GM21717 (cell line): ENCODE measurements around the gene TMEM154.

Experiments used
- ATAC-seq: cut with Tn5 transposase; IDR thresholded peaks from one replicate; pipeline ENCODE4 v1.9.1; 2021; ENCODE audit warnings: mild to moderate bottlenecking, moderate library complexity; ENCODE audit not compliant: unreplicated experiment

Gene TMEM154, protein sequence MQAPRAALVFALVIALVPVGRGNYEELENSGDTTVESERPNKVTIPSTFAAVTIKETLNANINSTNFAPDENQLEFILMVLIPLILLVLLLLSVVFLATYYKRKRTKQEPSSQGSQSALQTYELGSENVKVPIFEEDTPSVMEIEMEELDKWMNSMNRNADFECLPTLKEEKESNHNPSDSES

GRCh38 chr4:152679414-152680281, at the start of gene TMEM154:
TMEM154 (minus strand) TSS chr4:152679997; CDS start chr4:152679933, 64 bp downstream.
- peak; percentile 75 for ATAC-seq

- ATAC-seq, result no peak
These were observed 49.7 kb upstream of the TMEM154 start for GRCh38 chr4:152729466-152729865.

- ATAC-seq, result no peak
These were observed 48.5 kb upstream of the TMEM154 start for GRCh38 chr4:152728343-152728742.

DNA sequence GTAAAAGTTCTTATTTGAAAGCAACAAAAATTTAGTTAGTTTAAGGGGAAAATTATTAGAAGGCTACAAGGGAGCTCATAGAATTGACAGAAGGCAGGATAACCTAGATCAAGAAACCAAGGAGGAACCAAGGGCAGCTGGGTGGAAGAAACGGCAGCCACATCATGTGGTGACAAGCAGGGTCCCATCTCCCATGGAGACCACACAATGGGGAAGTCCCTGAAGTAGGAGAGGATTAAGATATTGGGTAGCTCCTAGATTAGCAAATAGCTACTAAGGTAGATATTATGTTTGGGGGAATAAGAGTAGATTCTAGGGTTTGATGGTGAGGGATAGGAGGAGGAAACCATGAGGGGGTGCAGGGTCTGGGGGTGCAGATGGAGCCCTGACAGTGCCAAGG, 48.0 kb upstream of the TMEM154 start:
- no peak for ATAC-seq

DNA sequence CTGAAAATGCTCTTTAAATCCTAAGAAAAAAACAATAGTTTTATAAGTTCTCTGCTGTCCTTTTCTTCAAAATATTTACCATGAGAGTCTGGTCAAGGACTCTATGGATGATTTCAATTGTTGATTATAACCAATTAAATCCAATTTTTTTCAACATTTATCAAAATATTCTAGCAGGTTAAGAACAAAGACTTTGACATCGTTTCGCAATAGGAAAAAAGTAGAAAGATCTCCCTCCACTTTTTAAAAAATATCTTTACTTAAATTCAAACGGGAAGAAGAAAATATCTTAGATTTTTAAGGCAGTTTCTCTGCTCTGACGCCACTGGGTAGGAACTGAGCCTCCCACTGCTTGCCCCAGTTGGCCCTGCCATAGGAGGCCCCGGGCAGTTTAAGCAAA, 44.7 kb upstream of the TMEM154 start:
- no peak for ATAC-seq

GRCh38 chr4:152723236-152723635, 43.4 kb upstream of the TMEM154 start:
- ATAC-seq, result no peak

DNA sequence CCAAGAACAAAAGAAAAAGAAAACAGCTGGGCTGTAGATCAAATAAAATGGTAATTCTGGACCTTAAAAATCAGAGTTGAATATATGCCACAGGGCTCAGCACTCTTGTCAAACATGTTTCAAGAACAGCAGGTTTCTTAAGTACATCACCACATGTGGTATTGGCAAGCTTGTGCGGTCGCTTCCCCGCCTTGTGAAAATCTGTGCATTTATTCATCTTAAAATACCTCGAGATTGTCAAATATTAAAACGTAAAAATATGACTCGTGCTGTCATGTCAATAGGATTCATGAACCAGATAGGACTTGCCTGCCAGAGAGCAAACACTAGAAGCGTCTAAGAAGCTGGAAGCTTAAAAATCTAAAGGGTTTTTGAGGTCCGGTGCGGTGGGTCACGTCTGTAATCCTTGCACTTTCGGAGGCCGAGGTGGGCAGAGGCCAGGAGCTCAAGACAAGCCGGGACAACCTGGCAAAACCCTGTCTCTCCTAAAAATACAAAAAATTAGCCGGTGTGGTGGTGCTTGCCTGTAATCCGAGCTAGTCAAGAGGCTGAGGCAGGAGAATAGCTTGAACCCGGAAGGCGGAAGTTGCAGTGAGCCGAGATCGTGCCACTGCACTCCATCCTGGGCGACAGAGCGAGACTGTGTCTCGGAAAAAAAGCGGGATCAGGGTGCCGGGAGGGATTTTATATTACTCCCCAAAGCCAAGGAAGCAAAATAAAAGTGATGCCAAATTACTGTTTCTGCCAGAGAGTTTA, 40.2 kb upstream of the TMEM154 start:
- ATAC-seq, result no peak

GRCh38 chr4:152719291-152719690, 39.5 kb upstream of the TMEM154 start:
- no peak for ATAC-seq

DNA sequence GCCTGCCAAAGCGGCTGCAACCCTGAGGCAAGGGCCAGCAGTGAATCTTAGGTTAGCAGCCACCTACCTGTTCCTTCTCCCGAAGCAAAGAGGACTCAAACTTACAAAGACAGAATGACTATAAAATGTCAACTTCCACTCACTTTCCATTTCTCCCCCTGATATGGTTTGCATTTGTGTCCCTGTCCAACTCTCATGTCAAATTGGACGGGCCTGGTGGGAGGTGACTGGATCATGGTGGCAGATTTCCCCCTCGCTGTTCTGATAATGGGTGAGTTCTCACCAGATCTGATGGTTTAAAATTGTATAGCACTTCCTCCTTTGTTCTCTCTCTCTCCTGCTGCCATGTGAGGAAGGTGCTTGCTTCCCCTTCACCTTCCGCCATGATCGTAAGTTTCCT, 35.3 kb upstream of the TMEM154 start:
- no peak for ATAC-seq

- ATAC-seq, result no peak
These were observed 34.3 kb upstream of the TMEM154 start for GRCh38 chr4:152713951-152714705.

DNA sequence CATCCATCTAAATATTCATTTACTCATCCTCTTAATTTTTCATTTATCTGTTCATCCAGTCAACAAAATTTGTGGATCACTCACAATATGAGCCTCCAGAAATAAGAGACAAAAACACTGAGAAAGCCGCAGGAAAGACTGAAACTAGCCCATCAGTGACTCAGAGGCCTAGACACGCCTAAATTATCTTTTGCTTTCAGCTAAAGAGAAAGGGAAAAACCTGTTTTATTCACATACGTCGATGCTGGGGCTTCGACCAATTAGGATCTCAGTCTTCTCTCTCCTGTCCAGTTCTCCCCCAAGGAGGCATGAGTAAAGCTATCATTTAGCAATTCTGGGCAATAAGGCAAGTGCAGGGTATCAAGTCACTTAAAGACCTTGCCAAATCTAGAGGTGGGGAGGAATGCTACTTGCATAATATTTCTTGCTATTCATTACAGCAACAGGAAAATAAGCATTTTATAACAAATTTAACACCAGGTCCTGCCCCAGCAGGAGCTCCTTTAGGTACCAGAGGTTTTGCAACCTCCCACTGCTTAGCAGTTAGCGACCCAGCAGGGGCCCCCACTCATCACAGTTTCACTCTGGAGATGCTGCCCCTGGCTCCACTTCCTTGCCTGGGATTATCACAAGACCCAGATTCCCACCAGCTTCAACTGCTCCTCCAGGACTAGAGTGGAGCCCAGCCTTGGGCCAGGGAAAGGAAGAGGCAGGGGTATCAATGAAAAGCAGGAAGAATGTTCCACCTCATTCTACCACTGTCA, 30.1 kb upstream of the TMEM154 start:
- ATAC-seq, result no peak

DNA sequence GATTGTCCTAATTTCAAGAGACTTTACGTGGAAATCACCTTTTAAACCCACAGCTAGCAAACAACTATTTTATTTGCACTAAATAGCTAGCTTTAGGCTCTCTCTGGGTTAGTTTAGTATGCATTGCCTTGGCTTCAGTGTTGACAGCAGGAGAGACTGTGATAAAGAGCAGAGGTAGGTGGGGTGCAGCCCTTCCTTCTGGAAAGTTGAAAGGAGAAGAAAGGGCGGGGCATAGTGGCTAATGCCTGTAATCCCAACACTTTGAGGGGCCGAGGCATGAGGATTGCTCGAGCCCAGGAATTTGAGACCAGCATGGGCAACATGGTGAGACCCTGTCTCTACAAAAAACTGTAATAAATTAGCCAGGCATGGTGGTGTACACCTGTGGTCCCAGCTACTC, 29.0 kb upstream of the TMEM154 start:
- no peak for ATAC-seq

- no peak for ATAC-seq
These were observed 28.6 kb upstream of the TMEM154 start for GRCh38 chr4:152708361-152708760.

- no peak for ATAC-seq
These were observed 27.8 kb upstream of the TMEM154 start for GRCh38 chr4:152707632-152708031.

DNA sequence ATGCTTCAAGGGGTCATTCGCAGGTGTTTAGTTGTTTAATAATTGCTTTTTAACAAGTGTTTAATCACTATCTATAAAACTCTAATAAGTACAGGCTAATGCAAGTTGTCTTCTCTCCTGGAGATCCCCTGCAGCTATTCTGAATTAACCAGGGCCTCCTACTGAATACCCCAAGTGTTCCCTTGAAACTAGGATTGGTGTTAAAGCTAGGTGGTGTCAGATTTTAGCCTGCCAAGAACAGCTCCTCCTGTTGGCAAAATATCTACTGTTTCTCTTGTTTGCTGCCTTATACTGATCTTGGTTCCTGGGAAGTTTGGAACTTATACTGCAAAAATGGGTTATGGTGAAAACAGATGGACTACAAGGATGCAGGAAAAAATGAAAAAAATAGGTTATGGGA, 26.1 kb upstream of the TMEM154 start:
- ATAC-seq, result no peak

GRCh38 chr4:152704788-152705187, 25.0 kb upstream of the TMEM154 start:
- no peak for ATAC-seq

- ATAC-seq, result no peak
These were observed 20.4 kb upstream of the TMEM154 start for GRCh38 chr4:152700151-152700550.

GRCh38 chr4:152699313-152699712, 19.5 kb upstream of the TMEM154 start:
- no peak for ATAC-seq

DNA sequence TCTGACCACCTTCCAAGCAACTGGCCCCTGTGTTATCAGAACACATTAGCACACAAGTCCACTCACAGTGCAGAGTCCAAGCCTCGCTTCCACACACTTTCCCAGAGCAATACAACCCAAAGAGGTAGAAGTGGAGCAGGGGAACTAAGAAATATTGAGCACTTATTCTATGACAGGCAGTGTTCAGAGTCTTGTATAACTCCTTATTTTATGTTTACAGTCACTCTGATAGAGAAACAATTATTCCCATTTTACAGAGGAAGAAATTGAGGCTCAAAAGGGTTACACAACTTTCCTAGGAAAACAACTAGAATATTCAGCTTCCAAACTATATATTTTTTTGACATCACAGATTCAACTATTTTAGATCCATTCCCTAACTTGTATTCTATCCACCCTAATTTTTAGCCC, 18.3 kb upstream of the TMEM154 start:
- no peak for ATAC-seq
